SH-SY5Y (cell line): Measurements from ENCODE around the gene BTC.

Experiments
- GATA2 ChIP-seq: IDR thresholded peaks from 2 replicates; pipeline ENCODE4 v1.6.1; 2011; ENCODE audit warnings: mild to moderate bottlenecking, low read depth, low read length
- GATA3 ChIP-seq: IDR thresholded peaks from 2 replicates; pipeline ENCODE4 v1.6.1; 2011; ENCODE audit warnings: low read depth, mild to moderate bottlenecking, low read length, moderate library complexity

The BTC gene

DNA sequence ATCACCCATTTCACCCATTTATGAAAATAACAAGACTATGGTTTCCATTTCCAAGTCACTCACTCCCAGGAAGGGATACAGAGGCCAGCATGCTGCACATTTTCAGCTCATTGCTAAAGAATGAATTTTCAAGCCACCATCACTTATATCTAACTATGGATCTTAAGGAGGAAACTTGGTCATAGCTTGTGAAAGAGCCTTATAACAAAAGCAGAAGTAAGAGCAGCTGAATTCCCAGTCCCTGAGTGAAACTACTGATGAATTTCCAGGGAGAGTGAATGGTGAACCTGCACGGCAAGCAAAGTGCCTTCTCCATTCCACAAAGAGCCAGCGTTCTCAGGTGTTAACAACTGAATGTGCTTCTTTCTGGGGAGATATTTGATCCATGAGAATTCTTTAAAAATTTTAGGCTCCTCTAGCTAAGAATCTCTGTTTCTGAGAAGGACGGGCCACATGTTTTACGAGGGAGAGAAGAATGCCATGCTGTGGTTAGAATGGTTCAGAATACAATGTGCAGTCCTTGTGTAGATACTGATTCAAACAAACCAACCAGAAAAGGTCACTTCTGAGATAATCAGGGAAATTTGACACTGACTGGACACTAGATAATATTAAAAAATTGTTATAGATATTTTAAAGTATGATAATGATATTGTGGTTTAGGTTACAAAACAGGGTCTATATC lies 24.0 kb downstream of the BTC start:
- no peak for TF ChIP-seq GATA3
- TF ChIP-seq GATA2 = no peak

DNA sequence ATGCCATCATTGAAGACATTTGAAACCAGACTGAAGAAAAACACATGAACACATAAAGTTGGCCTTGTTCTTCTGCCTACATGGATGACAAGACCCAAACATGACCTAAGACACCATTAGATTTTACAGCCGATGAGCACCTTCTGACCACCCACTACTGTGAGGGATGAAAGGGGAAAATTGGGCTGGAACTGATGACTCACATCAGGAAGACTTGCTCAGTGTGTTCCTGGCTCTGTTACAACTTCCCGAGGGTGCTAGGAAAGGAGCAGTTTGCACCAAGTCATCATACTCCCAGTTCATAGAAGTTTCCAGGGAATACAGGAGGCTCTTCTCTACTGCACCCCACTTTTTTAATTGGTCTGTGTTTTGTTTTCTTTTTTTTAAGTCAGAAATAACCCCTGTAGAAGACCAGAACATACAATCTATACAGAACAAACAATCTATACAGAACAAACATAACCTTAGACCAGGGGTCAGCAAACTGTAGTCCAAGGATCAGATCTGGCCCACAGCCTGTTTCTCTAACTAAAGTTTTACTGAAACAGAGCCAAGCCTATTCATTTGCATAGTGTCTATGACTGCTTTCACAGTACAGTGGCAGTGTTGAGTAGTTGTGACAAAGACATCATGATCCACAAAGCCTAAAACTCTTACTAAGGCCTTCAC lies 25.3 kb downstream of the BTC start:
- no peak for TF ChIP-seq GATA3
- no peak for TF ChIP-seq GATA2

DNA sequence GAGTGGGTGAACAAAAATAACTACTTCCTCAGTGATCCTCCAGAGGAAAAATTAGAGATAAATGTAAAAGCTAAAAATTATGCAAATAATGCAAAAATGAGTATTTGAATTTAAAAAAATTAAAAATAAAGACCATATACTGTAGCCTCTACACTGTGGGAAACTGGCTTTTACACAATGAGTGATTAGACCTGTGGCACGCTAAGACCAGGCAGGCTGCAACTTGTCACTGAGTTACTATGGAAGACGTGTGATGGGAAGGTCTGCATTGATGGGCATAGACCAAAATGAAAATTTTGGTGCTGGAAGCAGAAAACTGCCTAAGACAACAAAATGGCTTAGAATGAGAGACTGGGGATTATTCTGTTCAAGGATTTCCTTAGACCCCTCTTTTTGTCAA lies 30.2 kb downstream of the BTC start:
- TF ChIP-seq GATA2 = no peak
- TF ChIP-seq GATA3 = no peak

DNA sequence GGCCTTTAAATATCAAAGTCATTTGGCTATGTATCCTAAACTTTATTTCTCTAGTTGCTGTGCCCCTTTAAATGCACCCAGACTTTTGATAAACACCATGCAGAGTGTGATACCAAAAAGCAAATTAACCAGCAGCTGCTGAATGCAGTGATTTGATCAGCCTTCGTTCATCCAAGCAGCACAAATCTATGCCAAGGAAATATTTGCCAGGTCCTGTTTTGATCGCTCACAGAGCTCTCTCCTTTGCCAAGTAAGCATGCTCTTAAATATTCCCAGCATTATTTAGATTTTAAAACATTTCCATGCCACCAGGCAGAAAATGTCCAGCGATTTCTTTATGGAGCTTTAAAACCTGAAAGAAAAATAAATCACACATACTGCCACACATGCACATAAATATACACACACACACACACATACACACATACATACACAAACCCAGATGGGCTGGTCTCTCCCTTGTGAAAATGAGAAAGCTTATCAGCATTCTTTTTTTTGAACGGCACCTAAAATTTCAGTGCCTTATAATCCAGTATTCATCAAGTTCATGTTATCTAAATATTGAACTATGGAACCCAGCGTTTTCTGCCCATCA lies 35.7 kb downstream of the BTC start:
- TF ChIP-seq GATA3 = no peak
- no peak for TF ChIP-seq GATA2

DNA sequence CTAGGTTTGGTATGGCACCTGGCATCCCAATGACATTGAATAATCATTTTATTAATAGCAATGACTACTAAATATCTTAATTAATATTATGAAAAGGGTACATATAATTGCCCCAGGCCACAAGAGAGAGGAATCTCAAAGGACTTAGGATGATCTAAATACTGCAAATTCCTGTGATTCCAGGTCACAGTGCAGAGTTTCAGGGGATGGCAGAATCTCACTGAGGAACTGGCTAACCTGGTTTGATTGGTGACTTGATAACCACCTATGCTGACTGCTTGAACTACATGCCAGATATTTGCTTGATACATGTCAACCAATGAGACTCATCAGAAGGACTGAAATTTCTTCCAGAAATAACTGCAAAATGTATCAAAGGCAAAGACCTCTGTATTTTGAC lies 37.2 kb downstream of the BTC start:
- TF ChIP-seq GATA2 (no peak), GATA3 (no peak)

DNA sequence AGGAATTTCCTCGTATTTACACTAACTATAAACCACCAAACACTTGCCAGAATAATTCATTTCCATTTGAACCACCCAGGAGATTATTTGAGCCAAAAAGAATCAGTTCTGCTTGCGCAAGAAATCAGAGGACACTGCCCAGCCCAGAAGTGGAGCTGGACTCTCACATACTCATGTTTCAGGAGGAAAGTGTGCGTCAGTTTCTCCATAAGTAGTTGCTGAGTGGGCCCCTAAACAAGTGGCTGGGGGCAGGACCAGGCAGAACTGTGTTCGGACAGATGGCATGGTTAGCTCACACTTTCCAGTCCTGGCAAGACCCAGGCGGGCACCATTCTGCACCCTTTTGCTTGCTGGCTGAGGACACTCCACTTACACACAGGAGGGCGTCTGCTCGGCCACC lies 38.8 kb downstream of the BTC start:
- TF ChIP-seq GATA3 (no peak), GATA2 (no peak)

DNA sequence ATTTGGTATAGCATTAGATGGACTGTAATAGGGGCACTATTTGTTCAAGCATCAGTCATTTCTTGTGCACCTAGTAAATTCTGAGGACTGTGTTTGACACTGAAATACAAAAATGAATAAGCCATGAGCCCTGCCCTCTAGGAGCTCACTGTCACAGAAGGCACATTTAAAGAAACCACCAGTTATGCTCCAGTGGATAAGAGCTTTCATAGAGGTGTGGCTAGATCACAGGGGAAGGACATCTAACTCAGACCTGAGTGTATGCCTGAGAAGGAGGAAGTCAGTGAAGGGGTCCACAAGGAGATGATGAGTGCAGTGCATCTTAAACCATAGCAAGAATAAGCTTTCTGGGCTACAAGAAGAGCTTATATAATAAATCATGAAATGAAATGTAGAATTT lies 40.1 kb downstream of the BTC start:
- TF ChIP-seq GATA3 = no peak
- TF ChIP-seq GATA2 = no peak

DNA sequence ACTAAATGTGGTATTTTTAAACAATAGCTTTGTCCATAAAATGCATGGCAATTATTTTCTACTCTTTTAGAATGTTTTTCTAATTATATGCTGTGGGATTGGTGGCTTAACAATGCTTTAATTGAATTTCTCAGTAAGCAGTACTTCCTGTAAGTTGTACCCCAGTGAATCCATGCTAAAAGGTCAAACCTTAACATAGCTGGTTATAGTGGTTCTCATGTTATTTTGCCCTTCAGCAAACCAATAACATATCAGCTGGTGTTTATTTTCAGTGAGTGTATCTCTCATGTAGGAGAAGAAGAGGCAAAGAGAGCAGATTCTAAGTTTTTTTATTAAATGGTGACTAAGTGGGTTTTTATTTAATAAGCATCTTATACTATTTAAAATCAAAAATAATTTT lies 41.5 kb downstream of the BTC start:
- TF ChIP-seq GATA3 (no peak), GATA2 (no peak)

DNA sequence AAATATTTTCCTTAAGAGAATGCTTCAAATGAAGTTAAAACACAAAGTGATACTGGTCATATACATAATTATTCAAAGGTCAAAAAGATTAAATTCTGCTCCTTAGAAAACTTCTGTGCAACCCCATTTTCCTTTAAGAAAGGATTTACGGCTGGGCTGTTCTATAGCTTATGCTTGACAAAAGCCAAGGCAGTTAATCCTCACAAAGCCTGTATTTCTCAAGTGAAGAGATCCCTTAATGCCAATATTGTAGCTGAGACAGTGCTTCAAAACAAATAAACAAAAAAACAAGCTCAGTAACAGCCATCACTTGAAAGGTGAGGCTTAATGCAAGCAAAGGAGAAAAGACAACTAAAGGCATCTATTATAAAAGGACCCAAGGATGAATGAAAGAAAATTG lies 42.5 kb downstream of the BTC start:
- TF ChIP-seq GATA3 = no peak
- no peak for TF ChIP-seq GATA2

DNA sequence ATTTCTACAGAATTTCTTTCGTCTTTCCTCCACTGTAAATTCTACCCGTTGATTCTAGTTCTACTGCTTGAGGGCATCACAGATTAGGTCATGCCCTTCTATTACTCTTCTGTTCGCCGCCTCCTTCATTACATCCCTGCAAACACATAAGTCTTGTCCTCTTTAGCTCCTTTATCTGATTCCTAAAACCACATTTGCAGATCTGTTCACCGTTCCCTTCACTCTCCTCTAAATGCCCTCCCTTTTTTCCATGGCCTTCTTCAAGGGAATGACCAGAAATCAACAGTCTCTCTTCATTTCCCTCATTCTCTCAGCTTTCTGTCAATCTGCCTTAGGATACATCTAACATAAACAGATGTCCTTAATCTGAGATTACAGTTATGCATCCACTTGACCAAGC lies 43.1 kb downstream of the BTC start:
- no peak for TF ChIP-seq GATA2
- TF ChIP-seq GATA3 = no peak

DNA sequence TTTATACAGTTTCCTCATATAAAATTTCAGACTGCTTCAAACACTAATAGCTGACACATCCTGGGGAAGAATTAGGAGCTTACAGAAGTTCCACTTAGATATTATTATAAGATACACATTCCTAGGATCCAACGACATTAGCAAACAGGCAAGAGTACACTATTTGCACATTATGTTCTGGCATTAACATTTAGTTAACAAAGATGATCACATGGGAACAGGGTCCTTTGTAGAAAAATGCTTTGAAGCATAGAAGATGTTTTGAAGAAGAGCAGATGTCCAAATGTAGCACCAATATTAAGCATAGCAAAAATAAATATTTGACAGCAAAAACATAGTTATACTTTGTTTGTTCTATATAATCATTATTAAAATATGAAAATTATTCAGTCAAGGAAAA lies 52.1 kb downstream of the BTC start:
- no peak for TF ChIP-seq GATA2
- no peak for TF ChIP-seq GATA3

DNA sequence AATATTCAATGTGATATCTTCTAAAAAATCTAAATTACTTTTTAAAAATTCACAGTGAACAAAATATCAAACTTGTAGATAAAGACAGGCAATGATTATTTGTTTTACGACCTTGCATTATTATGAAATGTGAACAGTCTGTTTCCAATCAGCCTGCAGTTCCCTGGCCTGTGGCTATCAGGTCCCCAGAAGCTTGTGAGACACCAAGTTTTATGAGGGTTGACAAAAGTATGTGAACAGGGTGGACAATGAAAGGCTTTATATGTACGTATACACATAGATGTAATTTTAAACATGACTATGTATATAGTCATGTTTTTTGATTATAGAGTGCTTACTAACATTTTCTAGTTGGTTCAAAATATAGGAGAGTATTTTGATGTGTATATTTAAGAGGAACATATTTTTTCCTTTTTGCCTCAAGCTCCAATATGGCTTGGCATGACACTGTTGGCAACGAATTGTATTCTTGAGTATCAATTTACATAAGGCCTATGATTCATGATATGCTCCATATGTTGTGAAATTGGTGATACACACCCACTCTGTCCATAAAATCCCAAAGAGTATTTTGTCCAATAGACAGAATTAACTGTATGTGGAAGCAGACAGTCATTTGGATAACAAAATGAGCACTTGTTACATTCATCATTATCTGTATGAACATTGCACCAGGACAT lies 55.7 kb downstream of the BTC start:
- no peak for TF ChIP-seq GATA3
- TF ChIP-seq GATA2 = no peak

DNA sequence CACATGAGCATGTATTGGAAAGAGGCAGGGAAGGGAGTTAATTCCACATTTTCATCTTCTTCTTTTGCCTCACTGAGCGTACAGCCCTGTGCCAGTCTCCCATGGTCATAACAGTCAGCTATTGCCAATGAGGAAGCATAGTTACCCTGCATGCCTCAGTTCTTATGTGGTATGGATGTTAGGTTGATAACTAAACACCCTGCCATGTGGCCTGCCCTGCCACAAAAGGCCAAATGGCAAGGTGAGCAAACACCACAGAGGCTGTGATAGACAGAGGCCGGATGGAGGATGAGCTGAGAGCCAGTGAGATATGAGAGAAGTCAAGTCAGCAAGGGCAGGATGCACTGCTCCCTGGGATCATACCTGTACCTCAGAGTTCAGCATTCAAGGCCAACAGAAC lies 59.3 kb downstream of the BTC start:
- TF ChIP-seq GATA2 (no peak), GATA3 (no peak)

DNA sequence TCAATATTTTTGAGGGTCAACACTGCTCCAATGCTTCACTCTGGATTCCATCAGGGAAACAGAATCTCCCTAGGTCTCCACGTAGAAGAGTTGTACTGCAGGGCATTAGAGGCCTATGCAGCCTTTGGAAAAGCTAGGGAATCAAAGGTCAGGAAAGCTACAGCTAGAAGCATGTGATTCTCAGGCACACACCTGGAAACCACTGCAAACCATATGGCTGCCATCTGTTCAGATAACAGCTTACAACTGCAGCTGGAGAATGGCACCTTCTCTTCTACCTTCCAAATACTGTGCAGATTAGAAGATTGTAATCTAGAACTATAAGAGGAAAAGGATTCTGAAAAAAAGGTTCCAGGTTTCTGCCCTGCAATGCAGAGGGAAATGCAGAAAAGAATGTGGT lies 60.6 kb downstream of the BTC start:
- TF ChIP-seq GATA2 (no peak), GATA3 (no peak)

DNA sequence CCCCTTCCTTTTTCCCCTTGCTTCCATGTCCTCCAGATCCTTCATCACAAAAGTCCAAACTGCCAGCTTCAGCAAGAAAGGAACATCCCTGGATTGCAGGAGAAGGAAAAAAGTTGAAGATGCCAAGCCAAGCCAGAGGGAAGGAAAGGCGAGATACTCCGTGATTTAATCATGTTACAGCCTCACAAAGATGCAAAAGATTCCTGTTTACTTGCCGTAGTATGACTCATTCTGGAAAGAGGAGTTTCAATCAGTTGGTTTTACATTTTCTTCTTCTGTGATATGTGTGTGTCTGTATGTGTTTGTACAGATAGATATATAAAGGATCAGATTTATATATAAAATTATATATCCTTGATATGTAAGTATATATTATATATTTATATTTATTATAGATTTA lies 69.3 kb downstream of the BTC start:
- TF ChIP-seq GATA3 = no peak
- no peak for TF ChIP-seq GATA2
